ENCODE measurements around the gene SLC2A5.

SLC2A5 gene

DNA sequence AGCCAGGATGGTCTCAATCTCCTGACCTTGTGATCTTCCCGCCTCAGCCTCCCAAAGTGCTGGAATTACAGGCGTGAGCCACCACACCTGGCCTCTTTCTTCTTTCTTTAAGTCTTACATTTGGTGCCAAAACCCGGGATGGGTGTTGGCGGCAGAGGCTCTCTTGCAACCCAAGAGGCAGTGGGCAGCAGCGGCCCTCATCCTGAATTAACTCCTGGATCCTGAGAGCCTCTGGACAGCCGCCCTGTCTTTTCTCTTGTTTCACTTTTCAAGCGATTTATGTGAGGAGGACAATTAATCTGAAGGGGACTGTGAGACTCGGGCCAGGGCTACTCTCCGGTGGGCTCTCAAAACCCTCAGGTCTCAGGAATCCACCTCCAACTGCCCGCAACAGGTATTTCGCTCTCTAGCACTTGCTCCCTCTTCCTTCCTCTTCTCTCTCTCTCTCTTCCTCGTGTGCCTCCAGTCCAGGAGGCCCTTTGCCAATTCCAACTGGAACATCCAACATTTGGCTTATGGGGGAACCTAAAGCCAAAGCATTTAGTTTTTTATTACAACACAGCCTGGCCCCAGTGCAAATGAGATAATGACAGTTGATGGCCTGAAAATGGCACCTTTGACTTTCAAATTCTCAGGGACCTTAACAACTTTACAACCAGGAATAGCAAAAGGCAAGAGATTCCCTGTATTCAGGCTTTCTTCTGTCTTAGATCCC, 18.1 kb upstream of the SLC2A5 start:
- DNase-seq = no peak

DNA sequence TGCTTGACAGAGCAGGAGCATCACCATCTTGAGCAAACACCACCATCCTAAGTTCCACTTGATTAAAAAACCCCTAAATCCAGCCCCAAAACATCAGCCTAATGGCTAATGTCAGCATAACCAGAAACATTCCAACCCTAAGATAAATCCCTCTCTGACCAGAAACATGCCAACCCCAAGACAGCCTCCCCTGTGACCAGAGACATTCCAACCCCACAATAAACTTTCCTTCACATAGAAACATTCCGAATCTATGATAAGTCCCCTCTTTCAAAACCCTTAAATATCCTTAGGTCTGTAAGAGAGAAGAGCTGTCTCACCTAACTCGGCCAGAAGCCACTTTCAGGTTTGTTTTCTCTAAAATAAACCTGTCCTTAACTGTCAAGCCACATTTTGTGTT, 17.4 kb upstream of the SLC2A5 start:
- no peak for DNase-seq

DNA sequence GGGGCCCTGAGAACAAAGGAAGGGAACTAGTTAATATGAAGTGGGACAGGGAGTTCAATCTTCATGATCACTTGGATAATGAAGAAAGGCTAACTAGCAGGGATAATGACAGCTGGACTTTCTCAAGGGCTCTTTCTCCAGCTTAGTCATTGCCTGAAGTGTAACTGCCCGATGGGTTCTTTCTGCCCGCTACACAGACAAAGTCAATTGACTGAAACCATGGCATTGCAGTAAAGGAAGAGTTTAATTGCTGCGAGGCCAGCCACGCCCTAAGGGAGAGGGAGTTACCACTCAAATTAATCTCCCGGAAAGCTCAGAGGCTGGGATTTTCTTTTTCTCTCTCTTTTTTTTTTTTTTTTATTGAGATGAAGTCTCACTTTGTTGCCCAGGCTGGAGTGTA, 16.6 kb upstream of the SLC2A5 start:
- no peak for DNase-seq

DNA sequence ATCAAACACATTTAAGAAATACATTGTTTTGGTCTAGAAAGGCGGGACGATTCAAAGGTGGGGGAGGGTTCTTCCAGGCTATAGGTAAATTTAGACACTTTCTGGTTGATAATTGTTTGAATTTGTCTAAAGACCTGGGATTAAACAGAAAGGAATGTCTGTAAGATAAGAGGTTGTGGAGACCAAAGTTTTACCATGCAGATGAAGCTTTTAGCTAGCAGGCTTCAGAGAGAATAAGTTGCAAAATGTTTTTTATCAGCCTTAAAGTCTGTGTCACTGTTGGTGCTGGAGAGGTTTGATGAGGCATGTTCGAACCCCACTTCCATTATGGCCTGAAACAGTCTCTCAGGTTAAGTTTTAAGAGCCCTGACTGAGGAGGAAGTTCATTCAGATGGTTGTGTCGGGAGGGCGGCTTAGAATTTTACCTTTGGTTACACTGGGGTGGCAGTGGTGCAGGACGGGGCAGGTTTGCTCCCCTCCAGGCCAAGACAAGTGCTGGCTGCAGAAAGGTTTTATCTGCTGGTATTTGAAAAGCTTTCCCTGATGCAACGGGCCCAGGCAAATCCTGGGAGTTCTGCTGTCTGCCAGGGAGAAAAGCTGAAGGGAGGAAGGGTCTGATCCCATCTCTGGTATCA, 16.0 kb upstream of the SLC2A5 start:
- DNase-seq = no peak

DNA sequence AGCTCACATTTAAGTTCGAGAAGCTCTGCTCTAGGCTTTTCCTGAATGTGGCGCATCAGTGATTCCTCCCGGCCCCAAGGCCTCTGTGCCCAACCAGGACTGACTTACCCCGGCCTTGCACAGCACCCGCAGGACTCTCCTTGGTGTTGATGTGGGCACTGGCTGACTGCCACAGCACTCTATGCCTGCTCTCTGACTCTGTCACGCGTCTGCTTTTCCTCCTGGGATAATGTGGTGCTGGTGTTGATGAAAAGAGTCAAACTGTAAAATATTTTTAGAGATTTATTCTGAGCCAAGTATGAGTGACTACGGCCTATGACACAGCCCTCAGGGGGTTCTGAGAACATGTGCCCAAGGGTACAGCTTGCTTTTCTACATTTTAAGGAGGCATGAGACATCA, 15.5 kb upstream of the SLC2A5 start:
- DNase-seq = no peak

DNA sequence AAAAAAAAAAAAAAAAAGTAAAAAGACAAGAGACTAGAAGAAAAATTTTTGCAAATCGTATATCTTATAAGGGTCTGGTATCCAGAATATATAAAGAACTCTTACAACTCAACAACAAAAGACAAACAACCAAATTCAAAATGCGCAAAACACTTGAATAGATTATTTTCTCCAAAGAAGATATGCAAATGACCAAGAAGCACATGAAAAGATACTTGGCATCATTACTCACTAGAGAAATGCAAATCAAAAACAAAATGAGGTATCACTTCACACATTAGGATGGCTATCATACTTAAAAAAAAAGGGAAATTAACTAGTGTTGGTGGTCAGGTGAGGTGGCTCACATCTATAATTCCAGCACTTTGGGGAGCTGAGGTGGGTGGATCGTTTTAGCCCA, 12.0 kb upstream of the SLC2A5 start:
- DNase-seq = no peak

DNA sequence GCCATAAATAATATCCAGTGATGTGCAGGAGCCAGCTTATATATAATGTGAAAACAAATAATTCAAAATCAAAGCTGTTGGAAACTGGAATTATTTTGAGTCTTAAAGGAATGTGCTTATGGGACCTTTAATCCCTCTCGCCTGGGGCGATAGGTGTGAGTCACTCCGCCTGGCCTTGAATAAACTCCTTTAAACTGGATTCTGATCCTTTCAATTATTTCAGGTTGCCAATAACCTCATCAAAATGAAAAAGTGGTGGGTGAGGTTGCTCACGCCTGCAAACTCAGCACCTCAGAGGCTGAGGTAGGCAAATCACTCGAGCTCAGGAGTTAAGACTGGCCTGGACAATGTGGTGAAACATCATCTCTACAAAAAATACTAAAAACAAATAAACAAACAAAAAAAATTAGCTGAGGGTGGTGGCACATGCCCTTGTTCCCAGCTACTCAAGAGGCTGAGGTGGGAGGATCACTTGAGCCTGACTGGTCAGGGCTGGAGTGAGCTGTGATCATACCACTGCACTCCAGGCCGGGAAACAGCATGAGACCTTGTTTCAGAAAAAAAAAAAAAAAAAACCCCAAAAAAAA, 11.4 kb upstream of the SLC2A5 start:
- no peak for DNase-seq

DNA sequence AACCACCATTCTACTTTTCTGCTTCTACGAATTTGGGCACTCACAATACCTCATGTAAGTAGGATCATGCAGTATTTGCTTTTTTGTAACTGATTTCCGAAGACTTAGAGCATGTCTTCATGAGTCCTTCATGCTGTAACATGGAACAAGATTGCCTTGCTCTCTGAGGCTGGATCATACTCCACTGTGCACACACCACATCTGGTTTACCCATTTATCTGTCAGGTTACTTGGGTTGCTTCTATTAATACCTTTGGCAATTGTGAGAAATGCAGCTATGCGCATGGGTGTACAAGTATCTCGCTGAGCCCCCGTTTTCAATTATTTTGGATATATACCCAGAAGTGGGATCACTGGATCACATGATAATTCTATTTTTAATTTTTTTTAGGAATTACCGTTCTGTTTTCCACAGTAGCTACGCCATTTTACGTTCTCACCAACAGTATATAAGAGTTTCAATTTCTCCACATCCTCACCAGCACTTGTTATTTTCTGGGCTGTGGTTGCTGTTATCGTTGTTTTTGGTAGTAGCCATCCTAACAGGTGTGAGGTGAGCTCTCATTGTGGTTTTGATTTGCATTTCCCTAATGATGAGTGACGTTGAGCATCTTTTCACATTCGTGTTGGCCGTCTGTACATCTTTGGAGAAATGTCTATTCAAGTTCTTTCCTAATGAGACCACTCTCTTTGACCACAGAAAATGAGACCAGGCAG, 10.7 kb upstream of the SLC2A5 start:
- no peak for DNase-seq

DNA sequence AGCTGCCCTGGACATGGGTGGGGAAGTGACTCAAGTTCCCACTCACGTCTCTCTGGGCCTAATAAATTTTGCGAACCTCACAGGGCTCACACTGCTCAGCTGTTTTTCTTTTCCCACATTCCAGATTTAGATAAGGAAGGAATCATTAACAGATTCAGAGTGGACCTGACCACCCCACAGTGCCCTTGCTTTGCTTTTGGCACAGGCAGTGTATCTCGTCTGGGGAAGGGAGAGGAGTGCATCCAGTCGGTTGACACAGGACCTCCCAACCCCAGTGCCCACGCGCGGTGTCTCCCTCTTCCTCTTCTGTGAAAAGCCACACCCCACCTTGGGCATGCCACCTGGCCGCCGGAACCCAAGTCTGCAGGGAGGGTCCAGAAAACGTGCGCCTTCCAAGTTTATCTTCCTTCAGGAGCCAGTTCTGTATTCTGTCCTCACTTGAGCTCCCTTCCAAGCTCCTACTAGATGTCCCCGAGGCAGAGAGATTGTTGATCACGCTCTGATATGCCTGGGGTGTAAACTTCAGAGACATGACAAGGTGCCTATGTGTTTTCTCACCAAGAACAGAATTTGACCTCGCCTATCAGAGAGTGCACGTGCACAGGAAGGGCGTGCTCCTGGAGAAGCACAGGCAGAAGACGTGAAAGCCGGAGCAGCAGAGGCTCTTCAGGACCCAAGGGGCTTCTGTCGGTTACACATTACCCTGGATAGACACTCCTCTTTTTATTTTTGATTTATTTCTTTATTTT, 9.5 kb upstream of the SLC2A5 start:
- DNase-seq = no peak

DNA sequence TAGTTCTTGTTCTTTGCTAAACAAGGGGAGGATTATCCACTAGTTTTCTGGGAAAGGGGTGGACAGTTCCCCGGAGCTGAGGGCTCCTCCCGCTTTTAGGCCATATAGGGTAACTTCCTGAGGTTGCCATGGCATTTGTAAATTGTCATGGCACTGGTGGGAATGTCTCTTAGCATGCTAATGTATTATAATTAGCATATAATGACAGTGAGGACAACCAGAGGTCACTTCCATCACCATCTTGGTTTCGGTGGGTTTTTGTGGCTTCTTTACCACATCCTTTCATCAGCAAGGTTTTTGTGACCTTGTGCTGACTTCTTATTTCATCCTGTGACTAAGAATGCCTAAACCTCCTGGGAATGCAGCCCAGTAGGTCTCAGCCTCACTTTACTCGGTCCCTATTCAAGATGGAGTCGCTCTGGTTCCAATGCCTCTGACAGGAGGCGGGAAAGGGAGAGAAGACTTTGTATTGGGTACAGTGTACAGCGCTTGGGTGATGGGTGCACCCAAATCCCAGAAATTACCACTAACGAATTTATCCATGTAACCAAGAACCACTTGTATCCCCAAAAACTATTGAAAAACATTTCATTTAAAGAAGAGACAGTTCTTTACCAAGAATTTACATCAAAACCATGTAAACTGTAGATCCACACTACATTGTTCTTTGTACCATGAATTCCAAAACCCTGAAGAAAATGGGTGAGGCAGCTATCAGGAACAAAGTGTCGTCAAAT, 8.7 kb upstream of the SLC2A5 start:
- no peak for DNase-seq

DNA sequence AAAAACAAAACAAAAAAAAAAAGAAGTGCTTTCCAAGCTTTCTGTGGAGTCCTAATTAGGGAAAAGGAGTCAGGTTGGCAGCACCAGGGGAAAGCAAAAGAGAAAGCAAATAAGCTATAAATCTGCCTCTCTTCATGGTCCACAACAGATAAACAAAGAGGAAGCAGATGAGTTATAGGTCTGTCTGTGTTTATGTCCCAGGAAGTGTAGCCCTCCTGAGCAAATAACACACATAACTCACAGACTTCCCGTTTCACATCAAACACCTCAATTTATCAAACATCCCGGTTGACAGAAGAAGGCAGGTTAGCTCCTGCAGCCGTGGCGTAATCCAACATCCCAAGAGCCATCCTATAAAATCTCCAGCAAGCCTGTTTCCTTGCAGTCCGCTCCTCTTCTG, 5.6 kb upstream of the SLC2A5 start:
- DNase-seq = no peak

DNA sequence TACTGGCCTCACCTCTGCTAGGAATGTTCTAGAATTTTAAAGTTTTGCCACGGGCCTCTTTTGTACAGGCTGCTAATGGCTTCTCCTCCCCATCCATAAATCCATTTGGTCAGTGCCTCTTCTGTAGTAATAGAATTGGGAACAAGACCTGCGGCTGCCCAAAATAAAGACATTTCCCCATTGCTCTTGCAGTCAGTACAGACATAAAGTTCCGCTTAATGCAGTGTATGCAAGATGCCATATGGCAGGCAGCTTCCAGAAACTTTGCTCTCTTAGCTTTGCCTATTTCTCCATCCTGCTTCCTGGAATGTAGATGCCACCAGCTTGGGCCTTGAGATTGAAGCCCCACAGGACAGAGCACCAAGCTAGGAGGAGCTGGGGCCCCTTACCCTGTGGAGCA, 3.7 kb upstream of the SLC2A5 start:
- no peak for DNase-seq

DNA sequence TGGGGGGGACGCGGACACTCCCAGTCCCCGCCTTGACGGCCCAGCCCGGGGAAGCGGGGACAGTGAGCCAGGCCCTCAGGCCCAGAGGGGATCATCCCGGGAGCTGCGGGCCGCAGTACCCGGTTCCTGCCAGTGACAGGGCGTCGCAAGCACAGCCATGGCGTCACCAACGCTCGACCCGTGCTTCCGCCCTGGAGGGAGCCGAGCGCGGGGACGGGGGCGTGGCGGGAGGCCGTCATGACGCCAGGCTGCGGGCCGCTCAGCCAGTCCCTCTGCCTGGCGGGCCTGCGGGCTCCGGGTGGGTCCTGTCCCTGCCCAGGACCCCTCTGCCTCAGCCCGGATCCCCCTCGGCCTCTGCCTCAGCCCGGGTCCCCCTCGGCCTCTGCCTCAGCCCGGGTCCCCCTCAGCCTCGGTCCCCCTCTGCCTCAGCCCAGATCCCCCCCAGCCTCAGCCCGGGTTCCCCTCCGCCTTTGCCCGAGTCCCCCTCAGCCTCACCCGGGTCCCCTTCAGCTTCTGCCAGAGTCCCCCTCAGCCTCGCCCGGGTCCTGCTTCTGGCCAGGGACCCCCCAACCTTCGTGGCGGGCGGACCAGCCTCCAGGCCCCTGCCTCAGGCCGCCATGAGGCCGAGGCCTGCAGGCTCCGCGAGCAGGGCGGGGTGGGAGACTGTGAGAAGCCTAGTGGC, 2.3 kb upstream of the SLC2A5 start:
- no peak for DNase-seq

DNA sequence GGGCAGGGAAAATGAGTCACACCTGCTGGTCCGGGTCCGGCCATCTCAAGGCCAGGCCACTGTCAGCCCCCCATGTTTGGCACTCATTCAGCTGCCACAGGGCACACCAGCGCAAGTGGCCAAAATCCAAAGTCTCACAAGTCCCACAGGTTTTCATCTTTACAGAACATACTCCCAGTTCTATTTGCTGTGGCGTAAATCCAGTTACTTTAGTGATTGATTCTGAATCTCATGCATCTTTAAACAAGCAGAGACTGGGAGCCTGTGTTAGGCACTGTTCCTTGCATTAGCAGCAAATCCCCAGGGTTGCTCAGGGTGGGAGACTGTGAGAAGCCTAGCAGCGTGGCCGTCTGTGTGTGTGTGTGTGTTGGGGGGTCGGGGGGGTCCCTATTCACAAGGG, 1.1 kb upstream of the SLC2A5 start:
- no peak for DNase-seq

DNA sequence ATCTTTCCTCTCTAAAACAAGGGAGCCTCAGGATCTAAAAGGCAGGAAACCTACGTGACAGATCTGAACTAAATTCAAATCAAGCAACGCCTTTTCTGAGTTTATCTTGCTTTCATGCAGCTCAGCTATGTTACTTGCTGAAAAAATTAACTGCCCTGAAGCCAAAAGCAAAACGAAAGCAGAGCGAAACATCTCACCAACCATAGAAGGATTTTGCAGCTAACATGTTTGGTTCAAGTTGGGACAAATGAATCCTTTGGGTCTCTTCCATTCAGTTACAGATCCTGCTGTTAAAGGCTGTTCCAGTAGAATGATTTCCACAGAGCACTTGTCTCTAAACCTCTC, 482 bp downstream of the SLC2A5 start:
- no peak for DNase-seq

DNA sequence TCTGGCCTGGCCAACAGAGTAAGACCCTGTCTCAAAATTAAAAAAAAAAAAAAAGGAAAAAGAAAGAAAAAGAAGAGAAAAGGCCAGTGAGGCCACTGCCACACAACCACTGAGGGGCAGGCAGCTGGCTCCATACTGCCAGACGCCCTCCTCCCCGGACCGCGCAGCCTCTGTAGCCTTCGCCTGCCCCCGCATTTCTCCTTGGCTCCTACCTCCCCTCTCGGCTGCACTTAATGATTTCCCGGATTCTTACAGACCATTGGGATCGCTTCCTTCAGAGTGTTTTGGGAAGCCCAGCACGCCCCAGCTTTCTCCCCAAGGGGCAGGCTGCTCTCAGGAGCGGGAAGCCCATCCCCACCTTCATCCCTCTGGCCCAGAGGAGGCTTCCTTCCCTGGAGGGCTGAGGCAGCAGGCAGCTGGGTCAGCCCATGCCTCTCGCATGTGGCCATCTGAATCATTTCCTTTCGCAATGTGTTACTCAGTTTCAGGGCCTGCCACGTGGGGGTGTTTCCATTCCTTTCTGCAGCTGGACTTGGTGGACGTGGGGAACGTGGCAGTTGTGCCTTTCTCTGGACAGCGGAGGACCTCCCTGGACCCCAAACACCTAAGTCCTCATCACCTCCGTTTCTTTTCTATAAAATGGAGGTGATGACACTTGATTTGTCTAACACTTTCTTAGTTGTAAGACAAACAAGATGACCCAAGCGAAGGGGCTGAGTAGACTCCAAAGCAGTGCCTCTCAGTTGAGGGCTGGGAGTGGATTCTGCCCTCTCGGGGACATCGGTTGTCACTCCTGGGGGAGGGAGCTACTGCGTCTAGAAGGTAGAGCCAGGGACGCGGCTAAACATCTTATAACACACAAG, 2.3 kb downstream of the SLC2A5 start:
- no peak for DNase-seq

DNA sequence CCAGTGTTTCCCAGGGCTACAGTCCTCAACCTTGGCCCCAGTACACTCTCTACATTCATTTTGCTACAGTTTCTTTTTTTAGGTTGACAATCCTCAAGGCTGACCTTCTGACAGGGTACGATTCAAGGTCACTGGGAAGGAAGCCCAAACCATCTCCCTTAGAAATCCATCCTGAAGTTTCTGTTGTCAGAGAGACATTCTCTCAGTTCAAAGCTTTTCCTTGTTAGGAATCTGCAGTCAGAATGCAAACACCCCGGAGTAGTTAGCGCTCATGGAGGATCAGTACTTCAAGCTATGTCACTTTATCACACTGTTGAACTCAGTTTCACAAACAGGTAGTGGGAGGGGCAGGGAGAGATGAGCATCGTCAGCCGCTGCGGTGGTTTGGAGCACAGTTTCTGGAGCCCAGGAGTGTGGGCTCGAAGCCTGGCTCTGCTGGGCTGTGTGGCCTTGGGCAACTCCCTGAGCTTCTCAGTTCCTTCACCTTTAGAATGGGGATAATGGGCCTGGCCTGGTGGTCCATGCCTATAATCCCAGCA, 4.2 kb downstream of the SLC2A5 start:
- DNase-seq = no peak

DNA sequence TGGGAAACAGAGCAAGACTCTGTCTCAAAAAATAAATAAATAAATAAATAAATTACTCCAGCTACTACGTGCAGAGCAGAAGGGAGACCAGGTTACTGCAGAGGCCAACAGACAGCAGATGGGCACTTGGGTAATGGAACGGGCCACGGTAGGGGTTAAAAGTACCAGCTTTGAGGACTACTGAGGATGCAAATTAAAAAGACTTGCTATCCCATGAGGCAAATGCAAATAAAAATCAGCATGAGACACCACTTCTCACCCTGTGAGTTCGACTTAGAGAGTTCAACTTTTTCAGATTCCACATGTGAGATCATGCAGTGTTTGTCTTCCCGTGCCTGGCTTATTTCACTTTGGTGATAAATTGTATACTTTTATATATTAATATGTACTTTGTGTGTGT, 6.6 kb downstream of the SLC2A5 start:
- DNase-seq = no peak

DNA sequence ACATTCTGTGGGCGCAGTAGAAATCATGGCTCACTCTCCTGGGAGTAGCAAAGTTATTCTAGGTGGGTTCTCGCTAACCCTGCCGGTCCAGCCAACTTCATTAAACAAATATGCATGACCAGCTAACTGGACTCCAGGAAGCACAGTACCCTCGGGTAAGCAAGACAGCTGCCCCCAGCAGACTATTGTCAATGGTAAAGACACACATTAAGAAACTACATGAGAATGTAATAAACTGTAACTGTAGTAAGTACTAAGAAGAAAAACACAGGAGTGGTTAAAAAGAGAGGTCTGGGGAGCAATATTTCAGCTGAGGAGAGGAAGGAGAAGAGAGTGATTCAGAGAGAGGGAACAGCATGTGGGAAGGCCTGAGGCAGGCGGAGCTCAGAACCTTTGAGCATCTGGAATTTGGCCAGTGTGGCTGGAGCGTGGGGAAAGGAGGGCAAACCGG, 7.4 kb downstream of the SLC2A5 start:
- no peak for DNase-seq

DNA sequence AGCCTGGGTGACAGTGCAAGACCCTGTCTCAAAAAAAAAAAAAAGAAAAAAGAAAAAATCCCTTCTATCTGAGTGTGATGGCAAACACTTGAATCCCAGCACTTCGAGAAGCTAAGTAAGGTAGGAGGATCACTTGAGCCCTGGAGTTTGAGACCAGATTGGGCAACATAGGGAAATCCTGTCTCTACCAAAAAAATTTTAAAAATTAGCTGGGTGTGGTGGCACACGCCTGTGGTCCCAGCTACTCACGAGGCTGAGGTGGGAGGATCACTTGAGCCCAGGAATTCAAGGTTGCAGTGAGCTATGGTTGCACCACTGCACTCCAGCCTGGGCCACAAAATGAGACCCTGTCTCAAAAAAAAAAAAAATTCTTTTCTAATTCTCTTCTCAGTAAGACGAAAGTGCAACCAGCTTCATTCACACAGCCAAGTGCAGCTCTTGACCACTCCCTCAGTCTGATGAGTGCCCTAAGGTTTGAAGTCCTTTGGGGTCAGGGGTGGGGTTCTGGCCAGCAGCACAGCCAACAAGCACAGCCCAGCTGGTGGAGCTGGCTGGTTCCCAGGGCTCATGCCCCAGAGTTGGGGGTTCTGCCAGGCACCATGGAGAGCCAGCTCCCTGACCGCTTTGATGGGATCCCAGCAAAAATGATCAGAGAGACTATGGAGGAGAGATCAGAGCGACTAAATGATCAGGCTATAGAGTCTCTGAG, 8.0 kb downstream of the SLC2A5 start:
- DNase-seq = no peak
